Stomach smooth muscle (tissue), 2 donors: ENCODE measurements around the gene YARS1.
"Not testable (repeated sequence)": the region's sequence is repeated elsewhere in the genome, so short reads cannot be mapped to it uniquely, and the experiment has no call there.

Experiments
- H3K27ac ChIP-seq: one replicate; pipeline ENCODE4 v1.7.0; 2013; ENCODE audit warnings: mild to moderate bottlenecking, low read length, inconsistent platforms
- H3K27me3 ChIP-seq, 2 donors: one replicate each; pipeline ENCODE4 v1.7.0; 2013; ENCODE audit warnings: low read length in 2 of 2; ENCODE audit not compliant: insufficient read depth in 2 of 2, control insufficient read depth in 1 of 2
- H3K36me3 ChIP-seq, 2 donors: one replicate each; pipeline ENCODE4 v1.7.0; 2013; ENCODE audit warnings: low read length in 2 of 2; ENCODE audit not compliant: control insufficient read depth in 2 of 2, insufficient read depth in 2 of 2
- H3K4me1 ChIP-seq: one replicate; pipeline ENCODE4 v1.7.0; 2013; ENCODE audit warnings: low read length; ENCODE audit not compliant: control insufficient read depth, insufficient read depth
- H3K4me3 ChIP-seq, 2 donors: one replicate each; pipeline ENCODE4 v1.7.0; 2013; ENCODE audit warnings: low read length in 2 of 2
- H3K9ac ChIP-seq, 2 donors: one replicate each; pipeline ENCODE4 v1.7.0; 2013; ENCODE audit warnings: low read length in 2 of 2, mild to moderate bottlenecking in 1 of 2
- H3K9me3 ChIP-seq, 2 donors: one replicate each; pipeline ENCODE4 v1.7.0; 2013; ENCODE audit warnings: low read length in 2 of 2; ENCODE audit not compliant: control insufficient read depth in 2 of 2
- donor health status: healthy.
- donor health status: Pancreatic carcinoma.

Gene YARS1

DNA sequence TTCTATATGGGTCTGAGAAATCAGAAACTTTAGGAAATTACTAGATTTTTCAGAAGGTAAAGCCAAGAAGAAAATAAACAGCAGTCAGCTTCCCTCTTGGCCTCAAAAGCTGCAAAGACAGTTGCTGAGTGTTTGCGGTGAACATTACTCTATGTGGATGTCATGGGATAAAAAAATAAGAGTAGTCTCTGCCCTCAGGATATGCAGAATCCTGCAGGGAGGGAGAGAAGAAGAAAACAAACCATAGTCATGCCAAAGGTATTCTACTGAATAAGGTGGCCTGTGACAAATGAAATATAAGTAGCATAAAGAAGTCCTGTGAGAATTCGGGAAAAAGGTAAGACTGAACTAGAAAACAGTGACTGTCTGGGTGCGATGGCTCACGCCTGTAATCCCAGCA lies 19.0 kb downstream of the YARS1 start:
- Histone ChIP-seq H3K36me3 (peaks cover 9 to 12% of the 10 kb centered on the region in 2 donors), H3K27me3 (no peaks in the 10 kb centered on the region), H3K9me3 (no peaks in the 10 kb centered on the region), H3K27ac (no peak overlapping the region), H3K4me3 (no peak overlapping the region), H3K9ac (no peak overlapping the region), H3K4me1 (no peaks in the 10 kb centered on the region)

DNA sequence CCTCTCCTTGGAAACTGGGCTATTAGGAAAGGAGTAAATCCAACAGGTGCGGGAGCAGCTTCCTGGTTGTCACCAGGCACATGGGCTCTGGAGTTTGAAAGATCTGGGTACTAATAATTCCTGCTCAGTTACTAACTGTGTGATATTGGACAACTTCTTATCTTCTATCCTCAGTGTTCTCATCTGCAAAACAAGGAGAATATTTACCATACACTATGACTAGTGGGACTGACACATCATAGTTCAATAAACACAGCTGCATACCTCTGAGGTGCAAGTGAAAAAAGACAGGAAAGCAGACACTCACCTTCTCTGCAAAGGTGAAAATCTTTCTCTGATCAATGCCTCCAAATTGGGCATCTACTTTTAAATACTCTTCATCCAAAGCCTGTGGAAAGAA lies 19.7 kb downstream of the YARS1 start:
- H3K4me1 ChIP-seq = no peaks in the 10 kb centered on the region
- H3K9me3 ChIP-seq = no peaks in the 10 kb centered on the region
- H3K9ac ChIP-seq = no peak overlapping the region
- no peaks in the 10 kb centered on the region for H3K27me3 ChIP-seq
- peaks cover 9 to 12% of the 10 kb centered on the region in 2 donors for H3K36me3 ChIP-seq
- no peak overlapping the region for H3K27ac ChIP-seq
- H3K4me3 ChIP-seq = no peak overlapping the region

DNA sequence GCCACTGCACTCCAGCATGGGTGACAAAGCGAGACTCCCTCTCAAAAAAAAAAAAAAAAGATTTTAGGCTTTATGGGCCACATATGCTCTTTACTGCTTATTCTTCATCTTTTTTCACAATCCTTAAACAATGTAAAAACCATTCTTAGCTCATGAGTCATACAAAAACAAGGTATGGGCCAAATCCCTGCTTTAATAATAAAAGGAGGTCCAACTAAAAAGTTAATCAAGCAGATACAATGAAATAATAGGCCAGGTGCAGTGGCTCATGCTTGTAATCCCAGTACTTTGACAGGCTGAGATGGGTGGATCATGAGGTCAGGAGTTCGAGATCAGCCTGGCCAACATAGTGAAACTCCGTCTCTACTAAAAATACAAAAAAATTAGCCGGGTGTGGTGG lies 21.4 kb downstream of the YARS1 start:
- peaks cover 13 to 20% of the 10 kb centered on the region in 2 donors for H3K36me3 ChIP-seq
- not testable (repeated sequence) for H3K9me3 ChIP-seq, H3K27ac ChIP-seq, H3K4me1 ChIP-seq, H3K9ac ChIP-seq, H3K27me3 ChIP-seq, H3K4me3 ChIP-seq

DNA sequence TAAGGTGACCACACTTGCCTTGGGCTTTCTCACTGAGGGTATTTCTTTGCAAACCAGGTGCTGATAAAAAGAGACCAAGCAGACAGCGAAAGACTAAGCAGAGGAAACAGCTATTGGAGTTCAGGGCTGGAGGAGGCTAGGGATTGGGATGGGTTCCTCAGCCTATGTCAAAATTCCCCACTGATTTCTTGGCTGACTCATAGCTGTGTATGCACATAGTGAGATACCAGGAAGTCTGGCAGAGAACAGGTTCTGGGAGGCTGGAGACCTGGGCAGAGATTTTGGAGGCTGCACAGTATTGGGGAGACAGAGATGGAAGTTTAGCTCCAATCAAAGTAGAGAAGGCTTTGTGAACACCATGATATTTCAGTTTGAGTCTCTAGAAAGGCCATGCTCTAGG lies 25.3 kb downstream of the YARS1 start:
- no peak overlapping the region for H3K4me3 ChIP-seq
- no peak overlapping the region for H3K9ac ChIP-seq
- H3K9me3 ChIP-seq = no peaks in the 10 kb centered on the region
- H3K36me3 ChIP-seq = peaks cover 11 to 13% of the 10 kb centered on the region in 2 donors
- no peaks in the 10 kb centered on the region for H3K27me3 ChIP-seq
- H3K4me1 ChIP-seq = no peaks in the 10 kb centered on the region
- no peak overlapping the region for H3K27ac ChIP-seq

DNA sequence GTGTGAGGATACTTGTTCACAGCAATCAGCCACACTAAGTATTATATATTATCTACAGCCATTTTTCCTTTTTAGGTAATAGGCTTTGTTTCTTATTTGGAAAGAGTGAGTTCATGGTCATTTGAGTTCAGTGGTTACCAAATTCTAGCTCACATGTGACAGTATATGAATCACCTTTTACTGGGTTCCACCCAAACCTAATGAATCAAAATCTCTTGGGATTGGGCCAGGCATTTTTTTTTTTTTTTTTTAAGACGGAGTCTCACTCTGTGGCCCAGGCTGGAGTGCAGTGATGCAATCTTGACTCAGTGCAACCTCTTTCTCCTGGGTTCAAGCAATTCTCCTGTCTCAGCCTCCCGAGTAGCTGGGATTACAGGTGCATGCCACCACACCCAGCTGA lies 27.8 kb downstream of the YARS1 start:
- not testable (repeated sequence) for H3K9me3 ChIP-seq, H3K4me1 ChIP-seq, H3K9ac ChIP-seq, H3K27ac ChIP-seq, H3K4me3 ChIP-seq, H3K27me3 ChIP-seq
- peaks cover 21 to 23% of the 10 kb centered on the region in 2 donors for H3K36me3 ChIP-seq

DNA sequence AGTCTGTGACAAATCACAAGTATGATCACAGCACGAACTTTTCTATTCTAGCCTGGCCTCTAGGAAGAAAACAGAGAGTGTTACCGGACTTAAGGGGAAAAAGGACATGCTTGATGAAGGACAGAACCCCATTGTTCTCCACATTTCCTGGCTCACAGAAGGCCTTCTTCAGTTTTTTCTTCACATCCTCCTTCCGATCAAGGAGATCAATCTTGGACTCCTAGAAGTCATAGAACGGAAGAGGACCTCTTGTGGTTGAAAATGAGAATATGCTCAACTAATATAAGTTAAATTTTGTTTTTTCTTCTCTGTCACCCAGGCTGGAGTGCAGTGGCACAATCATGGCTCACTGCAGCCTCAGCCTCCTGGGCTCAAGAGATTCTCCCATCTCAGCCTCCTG lies 30.3 kb downstream of the YARS1 start:
- H3K36me3 ChIP-seq = peaks cover 28 to 29% of the 10 kb centered on the region in 2 donors
- H3K27ac ChIP-seq = no peak overlapping the region
- H3K9ac ChIP-seq = no peak overlapping the region

DNA sequence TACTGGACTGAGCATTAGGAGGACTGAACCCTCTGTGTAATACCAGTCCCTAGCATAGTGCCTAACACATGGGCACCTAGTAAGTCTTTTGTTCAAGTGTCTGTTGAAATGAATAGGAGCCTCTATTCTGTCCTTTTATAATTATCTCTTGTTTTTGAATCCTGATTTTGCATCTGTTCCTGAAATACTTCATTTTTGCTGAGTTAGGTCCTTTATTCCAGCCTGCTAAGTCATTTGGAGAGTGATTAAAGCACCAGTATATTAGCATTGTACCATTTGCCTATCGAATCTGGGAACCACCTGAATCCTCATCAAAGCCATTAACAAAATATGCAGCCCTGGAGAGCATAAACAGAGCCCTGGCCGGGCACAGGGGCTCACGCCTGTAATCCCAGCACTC lies 32.3 kb downstream of the YARS1 start:
- Histone ChIP-seq H3K4me3 (no peak overlapping the region), H3K36me3 (peaks cover 38 to 43% of the 10 kb centered on the region in 2 donors), H3K27me3 (no peaks in the 10 kb centered on the region), H3K9ac (no peak overlapping the region), H3K9me3 (no peaks in the 10 kb centered on the region), H3K27ac (no peak overlapping the region), H3K4me1 (no peaks in the 10 kb centered on the region)

More for the DNA sequence above, 30.3 kb downstream of the YARS1 start:
- Histone ChIP-seq H3K4me1 (no peaks in the 10 kb centered on the region), H3K9me3 (no peaks in the 10 kb centered on the region), H3K4me3 (no peak overlapping the region), H3K27me3 (no peaks in the 10 kb centered on the region)

DNA sequence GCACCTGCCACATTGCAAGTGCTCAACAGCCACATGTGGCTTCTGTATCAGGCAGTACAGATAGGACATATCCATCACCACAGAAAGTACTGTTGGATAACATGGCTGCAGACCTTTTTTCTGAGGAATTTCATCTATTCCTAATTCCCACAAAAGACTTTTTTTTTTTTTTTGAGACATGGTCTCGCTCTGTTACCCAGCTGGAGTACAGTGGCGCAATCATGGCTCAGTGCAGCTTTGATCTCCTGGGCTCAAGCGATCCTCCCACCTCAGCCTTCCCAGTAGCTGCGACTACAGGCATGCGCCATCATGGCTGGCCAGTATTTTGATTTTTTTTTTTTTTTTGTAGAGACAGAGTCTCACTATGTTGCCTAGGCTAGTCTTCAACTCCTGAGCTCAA lies 33.3 kb downstream of the YARS1 start:
- Histone ChIP-seq H3K36me3 (peaks cover 48 to 51% of the 10 kb centered on the region in 2 donors), H3K27ac (no peak overlapping the region), H3K4me1 (no peaks in the 10 kb centered on the region), H3K4me3 (no peak overlapping the region), H3K9ac (no peak overlapping the region), H3K27me3 (no peaks in the 10 kb centered on the region), H3K9me3 (no peaks in the 10 kb centered on the region)

DNA sequence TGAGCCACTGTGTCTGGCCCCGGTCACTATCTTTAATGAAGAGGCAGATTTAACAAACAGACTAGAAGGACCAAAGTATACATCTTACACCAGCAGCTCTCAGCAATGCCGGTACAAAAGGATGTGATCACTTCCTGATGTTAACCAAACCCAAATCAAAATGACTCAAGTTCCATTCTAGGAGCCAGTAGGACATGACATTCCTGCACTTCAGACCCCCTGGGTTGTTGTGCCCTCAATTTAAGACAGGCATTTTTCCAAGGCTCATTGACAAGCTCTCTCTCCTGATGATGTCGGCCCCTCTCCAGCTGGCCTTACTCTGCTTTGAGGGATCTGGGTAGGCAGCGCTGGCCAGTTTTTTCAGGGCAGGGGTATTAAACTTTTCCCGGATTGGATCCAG lies 35.1 kb downstream of the YARS1 start:
- no peaks in the 10 kb centered on the region for H3K27me3 ChIP-seq
- no peak overlapping the region for H3K4me3 ChIP-seq
- H3K4me1 ChIP-seq = no peaks in the 10 kb centered on the region
- no peak overlapping the region for H3K9ac ChIP-seq
- no peak overlapping the region for H3K27ac ChIP-seq
- H3K36me3 ChIP-seq = peaks cover 54% of the 10 kb centered on the region in 2 donors
- no peaks in the 10 kb centered on the region for H3K9me3 ChIP-seq

DNA sequence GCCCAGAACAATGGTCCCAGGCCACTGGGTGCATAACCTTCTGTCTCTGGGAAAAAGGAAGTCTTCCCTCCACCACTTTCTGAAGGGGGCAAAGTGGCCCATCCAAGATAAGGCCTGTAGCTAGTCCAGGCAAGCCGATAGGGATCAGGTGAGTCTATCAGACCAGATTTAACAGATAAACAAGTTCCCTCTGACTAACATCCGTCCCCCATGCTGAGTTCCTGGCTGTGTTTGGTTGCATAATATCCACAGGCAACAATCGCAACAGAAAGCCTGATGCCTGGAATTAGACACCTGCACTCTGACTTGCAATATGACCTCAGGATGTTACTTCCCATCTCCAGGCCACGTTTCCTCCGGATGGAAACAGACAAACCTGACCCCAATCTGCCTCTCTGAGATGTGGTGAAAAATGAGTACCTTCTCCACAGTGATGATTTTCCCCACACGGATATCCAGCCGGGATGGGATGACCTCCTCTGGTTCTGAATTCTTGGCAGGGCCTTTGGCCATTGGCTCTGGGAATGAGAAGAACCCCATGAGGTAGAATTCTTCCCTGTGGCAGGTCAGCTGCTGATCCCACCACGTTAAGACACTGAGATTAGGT lies 36.4 kb downstream of the YARS1 start:
- no peak overlapping the region for H3K27ac ChIP-seq
- H3K4me3 ChIP-seq = no peak overlapping the region
- peaks cover 1% of the 10 kb centered on the region for H3K4me1 ChIP-seq
- H3K36me3 ChIP-seq = peaks cover 45 to 50% of the 10 kb centered on the region in 2 donors
- no peaks in the 10 kb centered on the region for H3K9me3 ChIP-seq
- no peaks in the 10 kb centered on the region for H3K27me3 ChIP-seq
- H3K9ac ChIP-seq = no peak overlapping the region

DNA sequence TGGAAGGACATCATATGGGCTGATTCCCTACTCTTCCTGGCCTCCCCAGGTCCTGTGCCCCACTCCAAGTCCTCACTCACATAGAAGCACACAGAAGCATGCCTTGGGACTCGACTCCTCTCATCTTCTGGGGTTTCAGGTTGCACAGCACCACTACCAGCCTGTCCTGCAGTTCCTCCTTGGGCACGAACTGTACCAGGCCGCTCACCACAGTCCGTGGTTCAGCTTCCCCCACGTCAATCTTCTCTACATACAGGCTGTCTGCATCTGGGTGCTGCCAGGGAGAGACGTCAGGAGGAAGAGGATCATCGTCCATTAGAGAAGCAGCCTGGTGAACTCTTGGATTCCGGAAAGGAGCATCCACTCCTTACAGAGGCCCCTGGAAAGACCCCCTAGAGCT lies 37.2 kb downstream of the YARS1 start:
- H3K27ac ChIP-seq = no peak overlapping the region
- H3K36me3 ChIP-seq = peaks cover 52 to 53% of the 10 kb centered on the region in 2 donors
- H3K27me3 ChIP-seq = no peaks in the 10 kb centered on the region
- no peak overlapping the region for H3K9ac ChIP-seq
- no peak overlapping the region for H3K4me3 ChIP-seq
- no peaks in the 10 kb centered on the region for H3K9me3 ChIP-seq
- peaks cover 6% of the 10 kb centered on the region for H3K4me1 ChIP-seq
